Stimulated activated CD4-positive, alpha-beta T cell treated with anti-CD3 and anti-CD28 coated beads, Interleukin-2, amount 100 ng/mL, for 48 hours (primary cell): ENCODE data around the gene SLC16A5.

Source experiments
- DNase-seq, 2 donors: peaks; one replicate each; pipeline ENCODE4 v3.0.0-alpha.2; 2020

The SLC16A5 gene

GRCh38 chr17:75088465-75089417, 987 bp downstream of the SLC16A5 start:
- DNase-seq, result peak in 1 of 2 donors; percentile 18

DNA sequence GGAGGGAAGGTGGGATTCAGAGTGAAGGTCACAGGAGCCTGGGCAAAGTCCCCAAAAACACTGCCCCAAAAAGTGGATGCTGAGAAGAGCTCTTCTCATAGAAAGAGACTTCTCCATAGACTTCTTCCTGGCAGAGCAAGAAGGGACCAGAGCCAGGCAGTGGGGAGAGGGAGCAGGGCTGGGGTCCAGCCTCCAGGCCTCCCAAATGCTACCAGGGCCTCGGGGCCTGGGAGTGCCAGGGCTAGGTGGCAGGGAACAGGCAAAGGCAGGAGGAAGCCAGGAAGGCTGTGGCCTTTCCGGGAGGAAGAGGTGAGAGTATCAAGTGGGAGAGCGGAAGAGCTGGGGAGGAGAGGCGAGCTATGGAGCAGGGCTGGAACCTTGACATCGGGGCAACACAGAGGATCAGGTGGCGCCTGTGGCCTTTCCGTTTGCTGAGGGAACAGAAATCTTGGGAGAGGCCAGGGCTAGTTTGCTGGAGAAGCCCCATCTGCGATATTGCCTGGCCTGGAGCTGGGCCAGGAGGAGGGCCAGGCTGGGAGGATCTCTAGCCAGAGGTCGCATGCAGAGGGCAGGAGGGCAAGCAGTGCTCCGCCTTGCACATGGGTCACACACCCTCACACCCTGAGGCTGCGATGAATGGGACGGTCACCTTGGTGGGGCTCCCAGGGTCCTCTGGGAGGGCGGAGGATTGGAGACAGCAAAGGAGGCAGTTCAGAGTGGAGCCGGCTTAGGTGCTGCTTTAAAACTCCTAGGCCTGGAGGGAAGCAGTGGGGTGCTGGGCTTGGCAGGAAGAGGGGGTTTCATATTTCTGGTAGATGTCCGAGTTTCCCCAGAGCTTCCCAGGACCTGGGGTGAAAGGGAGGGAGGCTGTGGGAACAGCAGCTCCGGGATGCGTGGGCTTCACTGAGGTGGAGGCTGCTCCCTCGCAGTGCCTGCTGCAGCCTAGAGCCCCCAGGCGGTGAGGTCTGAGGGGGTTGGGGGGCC, 3.4 kb downstream of the SLC16A5 start:
- DNase-seq, result no peak

- DNase-seq, result no peak
Measured at GRCh38 chr17:75091855-75092327, 4.1 kb downstream of the SLC16A5 start.

- no peak for DNase-seq
Measured at GRCh38 chr17:75093548-75094158, 5.9 kb downstream of the SLC16A5 start.

GRCh38 chr17:75094871-75095399, 7.2 kb downstream of the SLC16A5 start:
- DNase-seq, result no peak

- DNase-seq, result no peak
Measured at GRCh38 chr17:75096082-75096625, 8.4 kb downstream of the SLC16A5 start.

DNA sequence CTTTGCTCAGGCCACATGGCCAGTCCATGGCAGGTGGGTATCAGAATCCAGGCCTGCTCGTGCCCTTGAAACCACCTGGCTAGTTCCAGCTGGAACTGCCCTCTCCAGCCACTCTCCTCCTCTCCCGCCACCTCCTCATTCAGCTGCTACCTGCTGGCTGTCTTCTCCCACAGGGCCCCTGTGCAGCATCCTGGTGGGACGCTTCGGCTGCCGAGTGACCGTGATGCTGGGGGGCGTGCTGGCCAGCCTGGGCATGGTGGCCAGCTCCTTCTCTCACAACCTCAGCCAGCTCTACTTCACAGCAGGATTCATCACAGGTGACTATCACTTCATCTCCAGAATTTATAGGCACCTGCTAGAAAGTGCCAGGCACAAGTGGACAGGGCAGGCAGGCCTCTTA, 10.1 kb downstream of the SLC16A5 start:
- DNase-seq, result no peak

DNA sequence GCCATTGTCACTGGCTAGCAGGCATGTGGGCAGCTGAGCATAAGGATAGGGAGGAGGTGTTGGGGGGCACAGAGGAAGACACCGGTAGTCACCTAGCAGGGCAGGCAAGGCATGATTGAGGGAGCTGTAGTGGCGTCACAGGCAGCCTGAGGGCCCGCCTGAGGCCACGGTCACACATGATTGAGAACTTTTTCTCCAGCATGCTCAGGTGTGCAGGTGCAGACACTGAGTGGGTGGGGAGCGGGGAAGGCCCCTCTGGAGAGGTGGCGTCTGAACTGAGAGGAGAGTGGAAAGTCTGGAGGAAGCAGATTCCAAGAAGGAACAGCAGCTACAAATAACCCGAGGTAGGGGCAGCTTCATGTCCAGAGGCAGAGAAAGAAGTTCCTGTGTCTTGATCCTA, 11.1 kb downstream of the SLC16A5 start:
- no peak for DNase-seq

DNA sequence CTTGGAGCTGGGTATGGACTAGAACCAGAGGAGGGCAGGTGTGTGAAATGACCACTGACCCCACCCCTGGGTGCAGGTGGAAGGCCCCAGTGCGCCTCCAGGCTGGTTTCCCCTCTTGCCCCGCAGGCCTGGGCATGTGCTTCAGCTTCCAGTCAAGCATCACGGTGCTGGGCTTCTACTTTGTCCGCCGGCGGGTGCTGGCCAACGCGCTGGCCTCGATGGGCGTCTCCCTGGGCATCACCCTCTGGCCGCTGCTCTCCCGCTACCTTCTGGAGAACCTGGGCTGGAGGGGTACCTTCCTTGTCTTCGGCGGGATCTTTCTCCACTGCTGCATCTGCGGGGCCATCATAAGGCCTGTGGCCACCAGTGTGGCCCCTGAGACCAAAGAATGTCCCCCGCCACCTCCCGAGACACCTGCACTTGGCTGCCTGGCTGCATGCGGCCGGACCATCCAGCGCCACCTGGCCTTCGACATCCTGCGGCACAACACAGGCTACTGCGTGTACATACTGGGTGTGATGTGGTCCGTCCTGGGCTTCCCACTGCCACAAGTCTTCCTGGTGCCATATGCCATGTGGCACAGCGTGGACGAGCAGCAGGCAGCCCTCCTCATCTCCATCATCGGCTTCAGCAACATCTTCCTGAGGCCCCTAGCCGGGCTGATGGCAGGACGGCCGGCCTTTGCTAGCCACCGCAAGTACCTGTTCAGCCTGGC, 12.3 kb downstream of the SLC16A5 start:
- DNase-seq, result no peak

- DNase-seq, result no peak
Measured at GRCh38 chr17:75102385-75102821, 14.6 kb downstream of the SLC16A5 start.

DNA sequence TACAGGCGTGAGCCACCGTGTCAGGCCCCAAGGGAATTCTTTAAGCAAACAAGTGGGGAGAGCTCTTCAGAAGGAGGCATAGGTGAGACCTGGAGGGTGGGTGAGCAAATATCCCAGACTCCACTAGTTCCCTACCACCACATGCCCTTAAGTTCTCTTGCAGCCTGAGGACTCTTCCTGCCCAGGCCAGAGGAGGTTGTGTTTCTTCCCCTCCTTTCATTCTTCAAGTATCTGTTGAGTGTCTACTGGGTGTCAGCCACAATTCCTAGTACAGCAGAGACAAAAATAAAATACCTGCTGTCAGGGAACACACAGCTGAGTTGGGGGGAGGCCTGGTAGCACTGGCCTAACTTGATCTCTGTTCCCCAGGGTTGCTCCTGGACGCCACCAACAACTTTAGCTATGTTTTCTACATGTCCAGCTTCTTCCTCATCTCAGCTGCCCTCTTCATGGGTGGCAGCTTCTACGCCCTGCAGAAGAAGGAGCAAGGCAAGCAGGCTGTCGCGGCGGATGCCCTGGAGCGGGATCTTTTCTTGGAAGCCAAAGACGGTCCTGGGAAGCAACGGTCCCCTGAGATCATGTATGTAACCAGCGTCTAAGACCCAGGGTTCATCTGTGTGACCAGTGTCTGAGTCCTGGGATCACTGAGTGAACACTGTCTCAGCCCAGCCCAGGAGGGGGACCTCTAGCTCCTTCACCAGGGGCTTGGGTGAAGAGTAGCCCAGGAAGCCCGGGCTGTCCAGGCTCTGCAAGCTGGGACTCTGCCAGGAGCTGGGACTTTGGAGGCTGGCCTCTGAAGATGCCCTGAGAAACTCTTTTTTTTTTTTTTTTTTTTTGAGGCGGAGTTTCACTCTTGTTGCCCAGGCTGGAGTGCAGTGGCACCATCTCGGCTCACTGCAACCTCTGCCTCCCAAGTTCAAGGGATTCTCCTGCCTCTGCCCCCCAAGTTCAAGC, 16.1 kb downstream of the SLC16A5 start:
- DNase-seq, result no peak

DNA sequence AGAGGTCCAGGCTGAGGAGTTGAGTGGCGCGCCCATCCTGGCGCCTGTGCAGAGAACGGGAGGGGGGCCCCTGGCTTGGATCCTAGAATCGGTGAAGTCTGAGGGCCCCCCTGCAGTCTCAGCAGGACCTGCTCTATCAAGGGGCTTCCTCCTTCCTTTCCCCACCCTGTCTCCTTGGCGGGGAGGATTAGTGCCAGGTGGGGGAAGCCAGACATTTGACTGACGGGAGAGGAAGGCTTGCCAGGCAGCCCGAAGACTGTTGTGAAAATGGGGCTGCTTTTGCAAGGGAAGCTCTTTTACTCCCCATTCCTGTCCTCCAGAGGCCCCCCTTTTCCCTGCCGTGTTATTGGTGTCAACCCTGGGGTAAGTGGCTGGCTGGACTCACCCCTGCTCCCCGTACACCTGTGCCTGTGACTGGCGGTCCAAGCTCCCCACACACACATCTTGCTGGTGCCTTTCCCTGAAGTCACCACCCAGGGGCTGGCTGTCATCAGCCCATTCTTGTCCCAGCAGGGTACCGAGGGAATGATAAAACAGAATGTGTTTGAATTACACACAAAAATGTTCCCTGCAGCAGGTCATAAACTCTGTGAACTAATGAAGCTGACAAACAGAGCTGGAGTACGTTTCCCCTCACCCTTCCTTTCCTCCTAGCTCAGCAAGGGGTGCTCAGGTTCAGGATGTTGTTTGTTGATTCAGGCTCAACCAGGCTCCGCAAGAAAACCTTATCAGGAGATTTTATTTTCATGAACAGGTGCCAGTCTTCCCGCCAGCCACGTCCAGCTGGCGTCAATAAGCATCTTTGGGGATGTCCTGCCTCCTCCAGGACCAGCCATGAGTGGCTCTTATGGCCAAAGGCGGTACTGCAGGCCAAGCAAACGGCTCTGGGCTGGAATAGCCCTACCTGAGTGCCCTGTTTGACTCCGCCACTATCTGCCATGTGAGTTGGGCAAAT, 17.6 kb downstream of the SLC16A5 start:
- no peak for DNase-seq

DNA sequence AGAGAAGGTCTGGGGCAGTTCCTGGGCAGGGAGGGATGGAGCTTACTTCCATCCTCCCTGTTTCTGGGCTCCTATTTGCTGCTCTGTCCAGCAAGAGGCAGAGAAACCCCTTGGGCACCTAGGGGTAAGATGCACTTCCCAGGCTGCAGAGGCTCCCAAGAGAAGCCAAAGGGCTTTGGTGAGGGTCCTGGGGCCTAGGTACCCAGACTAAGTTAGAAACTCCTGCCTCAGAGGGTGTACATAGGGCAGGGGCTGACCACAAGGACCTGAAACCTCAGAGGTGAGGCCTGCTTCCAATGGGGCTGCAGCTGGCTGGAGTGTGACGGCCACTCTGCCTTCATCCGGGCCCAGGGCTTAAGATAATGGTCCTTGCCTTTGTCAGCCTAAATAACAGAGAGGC, 20.4 kb downstream of the SLC16A5 start:
- no peak for DNase-seq

GRCh38 chr17:75109046-75109406, 21.3 kb downstream of the SLC16A5 start:
- DNase-seq, result no peak

- peak; percentile 92 to 94 for DNase-seq
Measured at GRCh38 chr17:75109407-75110233, 21.9 kb downstream of the SLC16A5 start, which contains the start of gene ARMC7. Gene ARMC7 (plus strand): TSS chr17:75109969. CDS start chr17:75110289, 320 bp downstream.

DNA sequence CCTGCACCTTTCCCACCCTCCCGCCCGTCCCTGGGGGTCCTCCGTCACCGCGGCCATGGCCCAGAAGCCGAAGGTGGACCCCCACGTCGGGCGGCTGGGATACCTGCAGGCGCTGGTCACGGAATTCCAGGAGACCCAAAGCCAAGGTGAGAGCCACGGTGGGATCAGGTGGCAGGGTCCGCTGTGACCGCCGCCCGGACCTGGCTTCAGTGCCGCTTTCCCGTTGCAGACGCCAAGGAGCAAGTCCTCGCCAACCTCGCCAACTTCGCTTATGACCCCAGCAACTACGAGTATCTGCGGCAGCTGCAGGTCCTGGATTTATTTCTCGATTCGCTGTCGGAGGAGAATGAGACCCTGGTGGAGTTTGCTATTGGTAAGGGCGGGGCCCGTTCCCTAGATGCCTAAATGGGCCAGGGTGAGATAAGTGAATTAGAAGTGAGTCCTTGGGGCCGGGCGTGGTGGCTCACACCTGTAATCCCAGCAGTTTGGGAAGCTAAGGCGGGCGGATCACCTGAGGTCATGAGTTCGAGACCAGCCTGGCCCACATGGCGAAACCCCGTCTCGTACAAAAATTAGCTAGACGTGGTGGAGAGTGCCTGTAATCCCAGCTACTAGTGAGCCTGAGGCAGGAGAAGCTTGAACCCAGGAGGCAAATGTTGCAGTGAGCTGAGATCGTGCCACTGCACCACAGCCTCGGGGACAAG, 22.6 kb downstream of the SLC16A5 start:
- DNase-seq, result no peak

DNA sequence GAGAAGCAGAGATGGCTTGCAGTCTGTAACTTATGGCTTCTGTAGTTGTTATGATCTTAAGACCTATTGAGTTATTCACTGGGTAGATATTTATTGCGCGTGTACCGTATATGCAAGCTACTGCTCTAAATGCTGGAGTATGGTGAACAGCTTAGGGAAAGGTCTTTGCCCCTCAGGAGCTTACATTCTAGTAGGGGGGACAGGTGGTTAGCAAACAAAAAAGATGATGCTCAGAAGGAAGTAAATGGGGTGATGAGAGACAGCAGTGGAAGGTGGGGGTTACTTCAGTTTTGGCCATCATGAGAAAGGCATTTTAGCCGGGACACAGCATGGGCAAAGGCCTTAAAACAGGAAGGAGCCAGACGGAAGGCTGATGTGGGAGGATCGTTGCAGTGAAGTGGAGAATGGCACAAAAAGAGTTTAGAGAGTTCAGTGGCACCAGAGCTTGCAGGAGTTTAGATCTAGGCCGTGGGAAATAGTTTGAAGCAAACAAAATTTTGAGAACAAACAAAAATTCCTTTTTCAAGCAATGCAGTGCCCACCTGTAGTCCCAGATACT, 24.1 kb downstream of the SLC16A5 start:
- DNase-seq, result no peak
